ENCODE measurements around the gene DDX19B.
A peak's percentile ranks its signal among the peaks of the same experiment; 100 is the strongest.
"Not testable (repeated sequence)": the region's sequence is repeated elsewhere in the genome, so short reads cannot be mapped to it uniquely, and the experiment has no call there.

The DDX19B gene

GRCh38 chr16:70298988-70299938 lies at the start of gene DDX19B:
TSS of gene DDX19B (plus strand) at chr16:70299186. CDS start at chr16:70299298, 112 bp downstream.
- DNase-seq (ENCODE audit: low read depth in 2 of 2) = peak; percentile 47 to 54

- not testable (repeated sequence) for DNase-seq (ENCODE audit: low read depth in 2 of 2)
Measured at GRCh38 chr16:70249697-70250096, 49.3 kb upstream of the DDX19B start.

- peak in 1 of 2 donors; percentile 36 for DNase-seq (ENCODE audit: low read depth in 2 of 2)
Measured at GRCh38 chr16:70250748-70251628, 48.0 kb upstream of the DDX19B start.

DNA sequence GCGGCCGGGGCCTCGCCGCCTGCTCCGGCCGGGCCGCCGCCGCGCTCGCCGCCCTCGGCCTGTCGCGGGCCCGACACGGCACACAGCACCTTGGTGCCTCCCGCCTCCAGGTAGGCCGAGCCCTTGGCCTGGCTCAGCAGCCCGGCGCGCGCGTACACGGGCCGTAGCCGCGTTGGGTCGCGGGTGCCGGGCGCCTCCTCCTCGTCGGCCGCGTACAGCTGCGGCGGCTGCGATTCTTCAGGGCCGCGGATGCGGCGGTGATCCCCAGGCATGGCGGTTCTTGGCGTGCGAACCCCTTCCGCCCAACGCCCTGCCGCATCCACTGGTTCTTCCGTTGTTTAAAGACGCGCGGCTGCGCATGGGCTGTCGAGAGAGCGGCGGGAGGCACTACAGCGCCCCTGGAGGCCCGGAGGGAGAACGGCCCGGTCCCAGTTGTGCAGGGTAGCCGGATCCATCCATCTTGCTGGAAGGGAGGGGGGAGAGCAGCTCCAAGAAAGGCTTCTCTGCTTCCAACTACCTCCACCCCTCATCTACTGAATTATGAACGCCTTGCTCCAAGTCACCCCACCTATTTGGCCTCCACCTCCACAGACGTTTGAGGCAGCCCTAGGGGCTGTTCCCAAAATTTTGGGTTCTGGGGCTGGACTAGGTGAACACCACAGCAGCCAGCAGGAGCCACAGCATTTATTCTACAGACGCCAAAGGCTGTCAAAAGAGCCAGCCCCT lies 47.2 kb upstream of the DDX19B start, which contains the start of gene EXOSC6:
Gene EXOSC6 (minus strand): TSS at position 312 of the 726 bp plus-strand sequence. CDS start 40 bp downstream, at position 272.
- DNase-seq (ENCODE audit: low read depth in 2 of 2) = peak; percentile 86 to 89

GRCh38 chr16:70252355-70252988 lies 46.5 kb upstream of the DDX19B start:
- DNase-seq (ENCODE audit: low read depth in 2 of 2) = no peak

DNA sequence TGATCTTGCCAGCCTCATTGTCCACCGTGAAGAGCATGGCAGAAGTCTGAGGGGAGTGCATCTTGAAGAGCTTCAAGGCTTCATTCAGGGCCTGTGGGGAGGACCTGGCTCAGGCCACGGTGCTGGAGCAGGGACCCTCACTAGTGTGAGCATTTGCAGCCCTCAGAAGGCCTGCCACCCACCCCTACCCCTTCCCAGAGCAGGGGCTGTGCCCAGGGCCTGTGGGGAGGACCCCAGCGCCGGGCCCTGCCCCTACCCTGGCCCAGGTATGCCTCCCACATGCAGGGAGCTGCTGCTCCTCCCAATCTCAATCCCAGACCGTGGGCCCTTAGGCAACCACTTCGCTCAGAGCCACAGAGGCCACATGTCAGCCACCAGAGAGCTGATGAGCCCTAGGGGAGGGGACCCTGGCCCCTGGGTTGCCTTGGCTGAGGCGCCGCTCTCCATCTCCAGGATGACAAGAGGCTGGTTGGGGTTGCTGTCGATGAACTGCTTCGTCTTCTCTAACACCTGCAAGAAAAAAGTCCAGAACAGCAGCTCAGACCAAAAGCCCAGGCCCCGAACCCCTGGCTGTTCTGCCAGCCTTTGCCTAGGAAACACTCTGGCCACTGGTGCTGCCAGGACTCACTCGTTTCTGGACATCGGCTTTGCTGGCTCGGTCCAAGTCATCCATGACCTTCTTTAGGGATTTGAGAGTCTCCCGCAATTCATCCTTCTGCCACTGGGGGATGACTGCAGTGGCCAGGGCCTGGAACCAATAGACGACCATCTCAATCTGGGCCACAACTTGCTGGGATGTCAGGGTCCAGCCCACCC lies 45.5 kb upstream of the DDX19B start:
- no peak for DNase-seq (ENCODE audit: low read depth in 2 of 2)

DNA sequence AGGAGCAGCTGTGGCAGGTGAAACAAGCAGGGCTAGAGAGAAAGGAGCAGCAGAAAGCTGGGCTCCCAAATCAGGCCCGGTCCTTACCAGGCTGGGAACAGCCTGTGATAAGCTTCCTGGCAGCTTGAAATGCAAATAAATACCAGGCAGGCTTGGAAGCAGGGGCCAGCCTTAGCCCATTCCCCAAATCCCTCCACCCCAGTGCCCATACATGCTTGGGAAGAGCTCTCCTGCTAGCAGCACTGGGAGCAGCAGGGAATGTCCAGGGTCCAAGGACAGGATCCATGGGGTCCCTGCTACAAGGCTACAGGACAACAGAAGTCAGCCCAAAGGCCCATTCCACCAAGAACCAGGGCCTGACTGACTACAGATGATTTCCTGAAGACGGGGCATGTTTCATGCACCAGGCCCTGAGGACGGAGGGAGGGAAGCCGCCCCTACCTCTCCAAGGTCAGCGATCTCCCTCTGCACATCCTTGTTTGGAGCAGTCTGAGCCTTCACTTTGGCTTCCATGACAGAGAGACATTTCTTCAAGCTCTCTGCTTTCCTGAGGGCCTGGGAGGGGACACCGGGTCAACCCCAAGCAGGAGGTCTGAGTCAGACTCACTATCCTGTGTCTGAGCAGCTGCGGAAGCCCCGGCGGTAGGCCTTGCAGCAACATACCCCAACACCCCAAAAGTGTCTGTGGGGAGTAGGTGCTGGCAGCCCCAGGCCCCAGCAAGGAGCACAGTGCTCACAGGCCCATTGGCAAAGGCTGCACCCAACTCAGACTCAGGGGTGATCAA lies 44.6 kb upstream of the DDX19B start:
- DNase-seq (ENCODE audit: low read depth in 2 of 2) = no peak

- DNase-seq (ENCODE audit: low read depth in 2 of 2) = no peak
Measured at GRCh38 chr16:70254965-70255286, 44.1 kb upstream of the DDX19B start.

GRCh38 chr16:70255574-70255973 lies 43.4 kb upstream of the DDX19B start:
- no peak for DNase-seq (ENCODE audit: low read depth in 2 of 2)

DNA sequence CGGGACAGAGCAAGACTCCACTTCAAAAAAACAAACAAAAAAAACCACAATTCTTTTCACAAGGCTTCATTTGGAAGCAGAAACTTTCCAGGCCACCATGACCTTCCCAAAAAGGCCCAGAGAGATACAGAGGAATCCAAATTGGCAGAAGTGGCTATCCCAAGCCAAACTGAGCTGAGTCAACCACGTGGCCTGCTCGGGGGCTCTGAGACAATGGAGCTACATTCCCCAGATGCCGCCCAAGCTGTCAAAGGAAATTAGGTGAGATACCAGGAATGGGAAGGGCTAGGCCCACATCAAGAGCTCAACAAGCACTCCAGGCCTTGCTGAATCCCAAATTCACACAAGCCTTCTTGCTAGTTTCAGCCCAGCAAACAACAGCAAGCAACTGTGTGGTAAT lies 41.6 kb upstream of the DDX19B start:
- no peak for DNase-seq (ENCODE audit: low read depth in 2 of 2)

DNA sequence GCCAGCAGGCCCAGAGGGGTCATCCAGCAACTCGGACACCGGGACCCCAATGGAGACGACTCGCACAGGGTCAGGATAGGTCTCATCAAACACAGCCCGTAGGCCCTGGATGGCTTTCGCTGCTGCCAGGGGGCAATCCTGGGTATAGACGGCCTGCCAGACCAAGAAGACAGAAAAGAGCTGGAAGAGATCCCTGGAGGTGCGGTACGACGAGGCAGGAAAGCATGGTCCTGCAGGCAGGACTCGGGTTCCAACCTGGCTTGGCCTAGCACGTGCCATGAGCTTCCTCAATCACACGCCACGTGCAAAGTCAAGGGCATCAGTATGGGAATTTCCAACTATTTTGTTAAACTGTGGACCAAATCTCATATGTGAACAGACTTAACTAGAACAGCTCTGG lies 40.9 kb upstream of the DDX19B start:
- no peak for DNase-seq (ENCODE audit: low read depth in 2 of 2)

DNA sequence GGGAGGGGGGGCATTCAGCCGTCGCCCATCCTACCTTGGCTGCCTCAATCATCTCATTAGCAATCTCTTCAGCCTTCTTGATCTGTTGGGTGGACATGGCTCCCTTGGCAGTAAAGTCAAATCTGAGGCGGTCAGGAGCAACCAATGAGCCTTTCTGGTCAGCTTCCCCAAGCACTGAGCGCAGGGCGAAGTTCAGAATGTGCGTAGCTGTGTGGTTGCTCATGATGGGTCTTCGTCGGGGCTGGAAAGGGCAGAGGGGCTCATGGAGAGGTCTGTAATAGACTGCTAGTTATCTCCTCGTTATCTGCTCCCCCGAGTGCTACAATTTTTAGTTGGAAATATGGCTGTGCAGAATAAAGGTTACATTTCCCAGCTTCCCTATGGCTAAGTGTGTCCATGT lies 40.0 kb upstream of the DDX19B start:
- DNase-seq (ENCODE audit: low read depth in 2 of 2) = no peak

DNA sequence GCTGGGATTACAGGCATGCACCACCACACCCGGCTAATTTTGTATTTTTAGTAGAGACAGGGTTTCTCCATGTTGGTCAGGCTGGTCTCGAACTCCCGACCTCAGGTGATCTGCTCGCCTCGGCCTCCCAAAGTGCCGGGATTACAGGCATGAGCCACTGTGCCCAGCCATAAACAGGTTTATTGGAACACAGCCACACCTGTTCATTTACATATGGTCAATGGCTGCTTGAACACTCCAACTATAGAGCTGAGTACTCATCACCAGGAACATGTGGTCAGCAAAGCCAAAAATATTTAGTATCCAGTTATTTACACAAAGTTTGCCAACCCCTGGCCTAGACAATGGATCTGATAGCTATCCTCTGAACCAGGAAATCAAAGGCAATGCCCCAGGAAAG lies 39.1 kb upstream of the DDX19B start:
- DNase-seq (ENCODE audit: low read depth in 2 of 2) = not testable (repeated sequence)

- no peak for DNase-seq (ENCODE audit: low read depth in 2 of 2)
Measured at GRCh38 chr16:70267516-70267915, 31.5 kb upstream of the DDX19B start.

- not testable (repeated sequence) for DNase-seq (ENCODE audit: low read depth in 2 of 2)
Measured at GRCh38 chr16:70267922-70268321, 31.1 kb upstream of the DDX19B start.

DNA sequence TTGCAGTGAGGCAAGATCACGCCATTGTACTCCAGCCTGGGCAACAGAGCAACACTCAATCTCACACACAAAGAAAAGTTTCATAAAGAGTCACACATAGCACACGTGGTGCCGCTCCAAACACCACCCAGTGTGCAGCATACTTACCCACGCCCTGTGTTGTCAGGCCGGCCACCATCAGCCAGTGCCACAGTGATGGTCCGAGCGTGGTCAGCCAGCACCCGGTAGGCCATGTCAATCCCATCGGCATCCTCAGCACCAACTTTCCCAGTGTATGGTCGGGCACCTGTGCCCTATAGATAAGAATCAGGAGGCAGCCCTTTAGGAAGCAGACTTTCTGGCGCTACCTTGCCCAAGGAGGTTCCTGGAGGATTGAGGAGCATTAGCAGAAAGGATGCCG lies 29.5 kb upstream of the DDX19B start:
- no peak for DNase-seq (ENCODE audit: low read depth in 2 of 2)

DNA sequence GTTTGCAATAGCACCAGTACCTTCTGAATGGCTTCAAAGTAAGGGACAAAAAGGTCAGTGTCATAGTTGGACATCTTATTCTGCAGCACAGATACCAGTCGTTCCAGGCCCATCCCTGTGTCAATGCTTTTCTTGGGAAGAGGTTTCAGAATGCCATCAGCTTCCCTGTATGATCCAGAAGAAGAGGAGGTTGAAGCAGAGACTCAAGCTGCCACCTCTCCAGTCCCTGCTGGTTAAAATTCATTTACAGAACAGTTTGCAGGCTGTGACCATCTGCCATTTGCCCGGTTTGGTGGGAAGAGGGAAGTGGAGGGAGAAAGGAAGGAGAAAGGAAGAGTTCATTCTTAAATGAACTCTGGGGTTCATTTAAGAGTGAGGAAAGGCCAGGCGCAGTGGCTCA lies 28.8 kb upstream of the DDX19B start:
- DNase-seq (ENCODE audit: low read depth in 2 of 2) = no peak

DNA sequence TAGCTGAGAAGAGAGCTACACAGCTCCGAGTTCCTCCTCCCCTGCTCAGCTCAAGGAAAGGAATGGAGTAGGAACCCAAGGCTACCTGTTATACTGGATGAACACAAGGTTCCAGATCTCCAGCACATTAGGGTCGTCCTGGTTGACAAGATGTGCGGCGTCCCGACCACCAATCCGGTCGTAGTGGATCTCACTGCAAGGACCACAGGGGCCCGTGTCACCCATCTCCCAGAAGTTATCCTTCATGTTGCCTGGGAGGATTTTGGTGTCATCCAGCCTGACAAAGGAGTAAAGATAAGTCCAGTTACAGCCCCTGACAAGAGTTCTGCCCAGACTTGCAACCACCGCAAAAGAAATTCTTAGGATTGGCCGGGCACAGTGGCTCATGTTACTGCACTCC lies 27.3 kb upstream of the DDX19B start:
- DNase-seq (ENCODE audit: low read depth in 2 of 2) = no peak

DNA sequence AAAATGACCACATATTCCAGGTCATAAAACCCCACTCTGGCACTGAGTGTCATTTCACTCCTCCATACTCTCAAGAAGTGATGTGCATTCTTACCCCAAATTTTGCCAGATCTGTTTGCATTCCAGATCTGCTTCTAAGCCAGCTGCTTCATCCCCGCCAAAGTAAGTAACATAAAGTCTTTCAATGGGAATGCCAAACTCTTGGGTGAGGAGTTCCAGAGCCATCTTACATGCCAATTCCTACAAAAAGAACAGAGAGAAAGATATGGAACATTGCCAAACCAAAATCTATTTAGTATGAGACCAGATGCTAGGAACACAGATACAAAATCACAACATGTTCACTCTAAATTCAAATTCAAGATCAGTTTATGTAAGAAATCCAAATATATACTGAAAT lies 22.6 kb upstream of the DDX19B start:
- no peak for DNase-seq (ENCODE audit: low read depth in 2 of 2)
